ENCODE measurements around the gene IL23R. TPM values are rescaled to one million over a fixed set of nuclear protein-coding genes. Genes with fewer than 3 reads are reported as not detected.

Gene IL23R
- total RNA-seq, 4 donors from 2014 or later: not detected

DNA sequence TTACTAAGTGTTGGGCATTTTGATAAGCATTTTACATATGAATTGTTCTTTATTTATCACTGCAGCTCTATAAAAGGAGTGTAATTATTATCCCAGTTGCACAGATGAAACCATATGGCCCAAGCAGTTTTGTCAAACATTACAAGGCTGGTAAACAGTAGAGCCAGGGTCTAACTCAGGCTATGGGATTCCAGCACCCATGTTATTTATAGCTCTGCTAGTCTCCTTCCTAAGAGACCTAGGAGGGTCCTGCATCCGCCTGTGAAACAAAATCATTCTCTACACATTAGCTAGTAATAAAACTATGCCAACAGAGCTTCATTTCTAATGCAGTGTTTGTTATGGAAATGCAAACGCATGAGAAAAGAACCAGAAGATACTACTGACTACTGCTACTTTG lies 58.6 kb downstream of the IL23R start:
- no peak for ATAC-seq
- TF ChIP-seq CTCF (IDR thresholded peaks at IDR 0.05 in 4 of 5, conservative IDR thresholded peaks at IDR 0.05 in 1 of 5) (no peak), POLR2A (IDR thresholded peaks at IDR 0.05) (no peak)
- no peak overlapping the region for H3K4me3 ChIP-seq
- no peaks in the 10 kb centered on the region for H3K9me3 ChIP-seq
- no peaks in the 10 kb centered on the region for H3K27me3 ChIP-seq
- H3K36me3 ChIP-seq: no peaks in the 10 kb centered on the region
- H3K27ac ChIP-seq: no peak overlapping the region
- in situ Hi-C loops (cut with MboI; ENCODE audit: low sequenced_read_pairs in 4 of 4): no loop called here
- DNase-seq: no peak
- intact Hi-C loops (cut with DNase I; ENCODE audit: low total_unique reads): no loop called here
- no peaks in the 10 kb centered on the region for H3K4me1 ChIP-seq

DNA sequence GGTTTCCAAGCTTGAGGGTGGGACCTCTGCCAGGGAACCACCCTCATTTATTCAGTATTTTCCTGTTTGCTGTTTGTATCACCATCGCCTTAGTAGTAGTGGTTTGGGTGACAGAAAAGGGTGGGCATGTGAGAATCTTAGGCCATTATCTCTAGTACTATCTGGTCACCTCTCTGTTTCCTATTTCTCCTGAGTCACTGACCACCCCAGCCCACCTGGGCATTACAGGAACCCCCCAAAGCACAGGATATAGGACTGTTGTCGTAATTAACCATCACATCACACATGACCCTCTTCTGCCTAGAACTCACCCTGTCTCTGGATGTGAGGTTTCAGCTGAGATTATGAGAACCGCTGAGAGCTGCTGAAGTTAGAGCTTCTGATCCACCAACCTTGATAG lies 60.4 kb downstream of the IL23R start:
- intact Hi-C loops (cut with DNase I; ENCODE audit: low total_unique reads) (no loop called here), in situ Hi-C loops (cut with MboI; ENCODE audit: low sequenced_read_pairs in 4 of 4) (no loop called here)
- ATAC-seq (no peak), DNase-seq (no peak)
- Histone ChIP-seq H3K36me3 (no peaks in the 10 kb centered on the region), H3K4me1 (no peaks in the 10 kb centered on the region), H3K4me3 (no peak overlapping the region), H3K27me3 (no peaks in the 10 kb centered on the region), H3K27ac (no peak overlapping the region), H3K9me3 (no peaks in the 10 kb centered on the region)
- no peak for TF ChIP-seq CTCF (IDR thresholded peaks at IDR 0.05 in 4 of 5, conservative IDR thresholded peaks at IDR 0.05 in 1 of 5)
- no peak for TF ChIP-seq POLR2A (IDR thresholded peaks at IDR 0.05)

- Histone ChIP-seq H3K27me3 (no peaks in the 10 kb centered on the region), H3K4me3 (no peak overlapping the region), H3K4me1 (no peaks in the 10 kb centered on the region), H3K9me3 (no peaks in the 10 kb centered on the region), H3K27ac (no peak overlapping the region), H3K36me3 (no peaks in the 10 kb centered on the region)
- in situ Hi-C loops (cut with MboI; ENCODE audit: low sequenced_read_pairs in 4 of 4): no loop called here
- ATAC-seq (no peak), DNase-seq (no peak)
- no peak for TF ChIP-seq CTCF (IDR thresholded peaks at IDR 0.05 in 4 of 5, conservative IDR thresholded peaks at IDR 0.05 in 1 of 5)
- no peak for TF ChIP-seq POLR2A (IDR thresholded peaks at IDR 0.05)
- intact Hi-C loops (cut with DNase I; ENCODE audit: low total_unique reads): no loop called here
These were observed 60.9 kb downstream of the IL23R start for GRCh38 chr1:67227196-67227595.

DNA sequence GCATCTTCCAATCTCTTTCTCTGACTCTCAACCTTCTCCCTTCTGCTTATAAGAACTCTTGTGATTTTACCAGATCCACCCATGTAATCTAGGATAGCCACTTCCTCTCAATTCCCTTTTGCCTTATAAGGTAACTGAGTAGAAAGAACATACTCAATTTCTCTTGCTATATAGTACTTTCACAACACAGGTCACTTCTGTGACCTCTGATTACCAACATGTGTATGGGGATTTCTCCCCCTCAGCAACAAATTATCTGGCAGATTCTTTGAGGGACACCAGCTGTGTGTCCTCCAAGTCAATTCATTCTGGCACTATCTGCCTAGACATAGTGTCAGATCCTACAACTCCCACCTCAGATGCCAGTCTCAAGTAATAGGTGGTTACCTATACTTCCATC lies 62.5 kb downstream of the IL23R start:
- ATAC-seq (no peak), DNase-seq (no peak)
- intact Hi-C loops (cut with DNase I; ENCODE audit: low total_unique reads): no loop called here
- H3K4me3 ChIP-seq: no peak overlapping the region
- no peaks in the 10 kb centered on the region for H3K27me3 ChIP-seq
- no peaks in the 10 kb centered on the region for H3K4me1 ChIP-seq
- no peaks in the 10 kb centered on the region for H3K9me3 ChIP-seq
- TF ChIP-seq CTCF (IDR thresholded peaks at IDR 0.05 in 4 of 5, conservative IDR thresholded peaks at IDR 0.05 in 1 of 5) (no peak), POLR2A (IDR thresholded peaks at IDR 0.05) (no peak)
- no peaks in the 10 kb centered on the region for H3K36me3 ChIP-seq
- H3K27ac ChIP-seq: no peak overlapping the region
- in situ Hi-C loops (cut with MboI; ENCODE audit: low sequenced_read_pairs in 4 of 4): no loop called here

DNA sequence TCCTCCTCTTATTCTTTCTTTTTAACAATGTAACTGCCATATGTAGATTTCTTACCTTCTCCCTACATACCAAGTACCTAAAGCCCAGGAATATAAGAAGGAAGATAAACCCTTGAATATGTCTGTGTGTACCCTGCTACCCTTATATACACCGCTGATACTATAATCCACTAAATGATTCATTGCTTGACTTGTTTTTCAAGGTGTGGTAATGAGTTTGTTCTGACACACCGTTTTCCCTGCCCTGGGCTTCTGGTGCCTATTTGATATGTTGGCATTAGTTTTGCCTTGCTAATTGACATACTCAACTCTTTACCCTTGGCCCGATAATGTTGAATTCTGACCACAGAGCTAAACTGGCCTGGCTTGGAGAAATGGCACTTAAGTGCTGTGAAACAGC lies 64.3 kb downstream of the IL23R start:
- no peak for DNase-seq
- Histone ChIP-seq H3K27me3 (no peaks in the 10 kb centered on the region), H3K9me3 (no peaks in the 10 kb centered on the region), H3K27ac (no peak overlapping the region), H3K4me3 (no peak overlapping the region), H3K4me1 (no peaks in the 10 kb centered on the region), H3K36me3 (no peaks in the 10 kb centered on the region)
- TF ChIP-seq CTCF (IDR thresholded peaks at IDR 0.05 in 4 of 5, conservative IDR thresholded peaks at IDR 0.05 in 1 of 5): no peak
- no peak for TF ChIP-seq POLR2A (IDR thresholded peaks at IDR 0.05)
- in situ Hi-C loops (cut with MboI; ENCODE audit: low sequenced_read_pairs in 4 of 4): loop anchor here (5.0 to 10.0 kb wide), 2 partner anchors 272 to 274 kb away; no protein-coding TSS in a partner anchor
- intact Hi-C loops (cut with DNase I; ENCODE audit: low total_unique reads): loop anchor here (5.0 to 10.0 kb wide), 2 partner anchors 114 to 257 kb away; no protein-coding TSS in a partner anchor
- no peak for ATAC-seq

All from gastrocnemius medialis (tissue), 4 donors.